ENCODE data around the gene GRM8. TPM values are rescaled to one million over a fixed set of nuclear protein-coding genes. Genes with fewer than 3 reads are reported as not detected.

Gene GRM8
- total and polyA plus RNA-seq, 10 of the 15 experiments (the other 5 are each of a cell fraction or from before 2014, with no cell fraction given) = 0.33 to 7.1 (median 0.45) TPM; not detected in 2

- RAD21 ChIA-PET (ENCODE audit: unreplicated experiment) = no interaction called here
These were observed 322.6 kb downstream of the GRM8 start for GRCh38 chr7:126930166-126930565.

GRCh38 chr7:126924477-126924876, 328.3 kb downstream of the GRM8 start:
- ATAC-seq (no peak), FAIRE-seq (no peak), DNase-seq (ENCODE audit: low read depth, low spot score) (no peak)
- BruUV-seq (replicated peaks) = no TSS peak
- SMC1A ChIA-PET (ENCODE audit: uncharacterized antibody, unreplicated experiment) = no interaction called here
- POLR2A ChIA-PET = no interaction called here
- Histone ChIP-seq H3K9me3 (replicated peaks; ENCODE audit: control insufficient read depth, insufficient read depth, low read length) (no peaks in the 10 kb centered on the region), H3K27me3 (replicated peaks in 1 of 2; ENCODE audit: control insufficient read depth in 2 of 2, insufficient read depth in 2 of 2, low read length in 1 of 2) (no peaks in the 10 kb centered on the region), H2AFZ (ENCODE audit: control insufficient read depth, low read depth, low read length) (no peak overlapping the region), H3K9ac (ENCODE audit: control insufficient read depth, insufficient read depth, low read length) (no peak overlapping the region), H3K27ac (ENCODE audit: control insufficient read depth, insufficient read depth) (no peak overlapping the region), H3K79me2 (ENCODE audit: control insufficient read depth, insufficient read depth, low read length) (no peaks in the 10 kb centered on the region), H4K20me1 (ENCODE audit: control insufficient read depth, insufficient read depth) (no peaks in the 10 kb centered on the region), H3K36me3 (ENCODE audit: control insufficient read depth in 2 of 2, insufficient read depth in 2 of 2, low read length in 1 of 2) (no peaks in the 10 kb centered on the region), H3K4me3 (no peak overlapping the region), H3K4me2 (ENCODE audit: control insufficient read depth, insufficient read depth) (no peak overlapping the region), H3K4me1 (ENCODE audit: control insufficient read depth, insufficient read depth, low read length) (no peaks in the 10 kb centered on the region)
- in situ Hi-C loops (cut with MboI) = no loop called here
- RAD21 ChIA-PET (ENCODE audit: unreplicated experiment) = no interaction called here
- CTCF ChIA-PET = no interaction called here
- 0% methylated on average over 2 of the region's 2 CpGs for WGBS (ENCODE audit: insufficient coverage, insufficient replicate concordance, low lambda C conversion rate, missing lambda C conversion rate)
- intact Hi-C loops (cut with micrococcal nuclease; ENCODE audit: unreplicated experiment) = no loop called here
- no peak for TF ChIP-seq ZBTB33 (IDR thresholded peaks at IDR 0.05)
- no peak for TF ChIP-seq PAX8 (IDR thresholded peaks at IDR 0.05)
- TF ChIP-seq FOXK2 (IDR thresholded peaks at IDR 0.05) = no peak
- TF ChIP-seq ESRRA (IDR thresholded peaks at IDR 0.05; ENCODE audit: low read length) = no peak
- TF ChIP-seq NRF1 (conservative IDR thresholded peaks at IDR 0.05; ENCODE audit: low read depth, low read length) = no peak
- no peak for TF ChIP-seq USF1 (IDR thresholded peaks at IDR 0.05; ENCODE audit: borderline replicate concordance, extremely low read length, insufficient read depth, low read depth, low read length)
- no peak for TF ChIP-seq CHD2 (IDR thresholded peaks at IDR 0.05; ENCODE audit: borderline replicate concordance, low read depth, low read length)
- no peak for TF ChIP-seq ATF7 (IDR thresholded peaks at IDR 0.05; ENCODE audit: low read depth)
- TF ChIP-seq IRF3 (IDR thresholded peaks at IDR 0.05) = no peak
- no peak for TF ChIP-seq IKZF2 (IDR thresholded peaks at IDR 0.05)

More at GRCh38 chr7:126930166-126930565, 322.6 kb downstream of the GRM8 start:
- Histone ChIP-seq H3K79me2 (ENCODE audit: control insufficient read depth, insufficient read depth, low read length) (no peaks in the 10 kb centered on the region), H3K4me2 (ENCODE audit: control insufficient read depth, insufficient read depth) (no peak overlapping the region), H4K20me1 (ENCODE audit: control insufficient read depth, insufficient read depth) (no peaks in the 10 kb centered on the region), H3K4me3 (no peak overlapping the region), H3K27me3 (replicated peaks in 1 of 2; ENCODE audit: control insufficient read depth in 2 of 2, insufficient read depth in 2 of 2, low read length in 1 of 2) (no peaks in the 10 kb centered on the region), H3K9ac (ENCODE audit: control insufficient read depth, insufficient read depth, low read length) (no peak overlapping the region), H3K36me3 (ENCODE audit: control insufficient read depth in 2 of 2, insufficient read depth in 2 of 2, low read length in 1 of 2) (no peaks in the 10 kb centered on the region), H3K27ac (ENCODE audit: control insufficient read depth, insufficient read depth) (no peak overlapping the region), H3K9me3 (replicated peaks; ENCODE audit: control insufficient read depth, insufficient read depth, low read length) (no peaks in the 10 kb centered on the region), H3K4me1 (ENCODE audit: control insufficient read depth, insufficient read depth, low read length) (no peaks in the 10 kb centered on the region), H2AFZ (ENCODE audit: control insufficient read depth, low read depth, low read length) (no peak overlapping the region)
- ChIA-PET POLR2A (no interaction called here), SMC1A (ENCODE audit: uncharacterized antibody, unreplicated experiment) (interaction anchor here (0.8 kb wide), 1 partner anchor 14 kb away, joined by 3 read pairs; no protein-coding TSS in a partner anchor), CTCF (interaction anchor here (1.5 kb wide), 1 partner anchor 127 kb away, joined by 4 read pairs; no protein-coding TSS in a partner anchor)
- intact Hi-C loops (cut with micrococcal nuclease; ENCODE audit: unreplicated experiment) = no loop called here
- FAIRE-seq = no peak
- DNase-seq (ENCODE audit: low read depth, low spot score) = no peak
- ATAC-seq = no peak
- BruUV-seq (replicated peaks) = no TSS peak
- in situ Hi-C loops (cut with MboI) = no loop called here
- 3% methylated on average over 2 of the region's 2 CpGs for WGBS (ENCODE audit: insufficient coverage, insufficient replicate concordance, low lambda C conversion rate, missing lambda C conversion rate)
- TF ChIP-seq LARP7 (IDR thresholded peaks at IDR 0.05) (no peak), RFX5 (IDR thresholded peaks at IDR 0.05; ENCODE audit: low read depth, low read length) (no peak), ESRRA (IDR thresholded peaks at IDR 0.05; ENCODE audit: low read length) (no peak), SUPT20H (IDR thresholded peaks at IDR 0.05; ENCODE audit: borderline replicate concordance, control insufficient read depth, low read depth, low read length) (no peak), SREBF2 (IDR thresholded peaks at IDR 0.05; ENCODE audit: low read length) (no peak), TCF3 (IDR thresholded peaks at IDR 0.05; ENCODE audit: borderline replicate concordance, insufficient read depth, low read depth, low read length) (no peak)

Data from GM12878 (cell line).